Fibroblast of skin of right quadriceps (primary cell): Measurements from ENCODE around the gene ACAD9.
"Not testable (repeated sequence)": the region's sequence is repeated elsewhere in the genome, so short reads cannot be mapped to it uniquely, and the experiment has no call there.

Experiments
- DNase-seq: peaks from one replicate; pipeline ENCODE4 v3.0.0-alpha.2; 2013

The ACAD9 gene

GRCh38 chr3:128863560-128863959, 15.9 kb upstream of the ACAD9 start:
- no peak for DNase-seq

DNA sequence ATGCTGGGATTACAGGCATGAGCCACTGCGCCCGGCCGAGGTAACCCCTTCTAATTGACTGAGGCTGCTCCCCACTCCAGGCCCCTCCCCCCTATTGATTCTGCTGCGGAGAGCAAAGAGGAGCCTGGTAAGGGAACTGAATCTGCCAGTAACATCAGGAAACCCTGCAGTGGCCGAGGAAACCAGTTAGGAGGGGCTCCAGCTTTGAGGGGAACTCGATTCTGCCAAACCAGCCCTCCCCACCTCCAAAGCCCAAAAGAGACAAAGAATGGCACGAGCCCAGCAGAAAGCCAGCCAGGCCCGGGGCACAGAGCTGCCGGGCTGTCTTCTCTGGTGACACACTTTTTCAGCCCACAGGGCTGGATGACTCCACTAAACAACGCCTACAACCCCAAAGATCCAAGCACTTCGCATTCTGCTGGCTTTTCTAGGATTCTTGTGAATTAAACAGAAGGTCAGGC, 15.0 kb upstream of the ACAD9 start:
- DNase-seq = no peak

- peak; percentile 17 for DNase-seq
Measured at GRCh38 chr3:128864849-128865804, 14.3 kb upstream of the ACAD9 start.

GRCh38 chr3:128867200-128868125, 12.0 kb upstream of the ACAD9 start:
- no peak for DNase-seq

DNA sequence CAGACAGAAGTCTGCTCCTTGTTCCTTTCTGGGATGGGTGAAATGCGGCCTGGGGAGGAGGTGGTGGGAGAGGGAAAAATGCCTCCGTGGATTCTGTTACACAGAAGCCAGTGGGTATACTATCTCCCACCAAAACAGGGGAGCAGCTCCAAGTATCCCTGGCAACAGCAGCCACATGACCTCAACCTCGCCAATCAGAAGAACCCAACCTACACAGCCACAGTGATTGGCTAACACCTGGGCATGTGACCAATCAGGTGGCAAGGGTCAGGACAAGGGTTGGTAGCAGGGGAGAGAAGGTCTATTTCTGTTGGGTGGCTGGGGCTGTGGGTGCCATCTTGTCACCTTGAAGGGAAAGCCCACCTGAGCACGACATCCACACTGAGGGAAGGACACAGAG, 9.1 kb upstream of the ACAD9 start:
- no peak for DNase-seq

GRCh38 chr3:128872282-128872681, 7.1 kb upstream of the ACAD9 start:
- no peak for DNase-seq

DNA sequence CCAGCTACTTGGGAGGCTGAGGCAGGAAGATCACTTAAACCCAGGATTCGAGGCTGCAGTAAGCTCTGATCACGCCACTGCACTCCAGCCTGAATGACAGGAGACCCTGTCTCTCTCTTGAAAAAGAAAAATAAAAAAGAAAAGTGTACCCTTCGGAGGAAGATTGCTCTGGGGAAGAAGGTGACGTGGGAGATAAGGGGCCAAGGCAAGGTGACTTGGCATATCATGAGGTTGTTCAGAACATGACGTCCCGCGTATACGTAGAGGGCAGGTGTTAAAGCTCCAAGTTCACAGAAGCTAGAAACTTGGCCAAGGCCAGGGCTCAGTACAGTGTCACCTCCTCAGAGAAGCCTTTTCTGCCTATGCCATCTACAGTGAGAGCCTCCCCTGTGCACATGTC, 6.7 kb upstream of the ACAD9 start:
- no peak for DNase-seq

GRCh38 chr3:128873244-128874022, 6.0 kb upstream of the ACAD9 start:
- no peak for DNase-seq

DNA sequence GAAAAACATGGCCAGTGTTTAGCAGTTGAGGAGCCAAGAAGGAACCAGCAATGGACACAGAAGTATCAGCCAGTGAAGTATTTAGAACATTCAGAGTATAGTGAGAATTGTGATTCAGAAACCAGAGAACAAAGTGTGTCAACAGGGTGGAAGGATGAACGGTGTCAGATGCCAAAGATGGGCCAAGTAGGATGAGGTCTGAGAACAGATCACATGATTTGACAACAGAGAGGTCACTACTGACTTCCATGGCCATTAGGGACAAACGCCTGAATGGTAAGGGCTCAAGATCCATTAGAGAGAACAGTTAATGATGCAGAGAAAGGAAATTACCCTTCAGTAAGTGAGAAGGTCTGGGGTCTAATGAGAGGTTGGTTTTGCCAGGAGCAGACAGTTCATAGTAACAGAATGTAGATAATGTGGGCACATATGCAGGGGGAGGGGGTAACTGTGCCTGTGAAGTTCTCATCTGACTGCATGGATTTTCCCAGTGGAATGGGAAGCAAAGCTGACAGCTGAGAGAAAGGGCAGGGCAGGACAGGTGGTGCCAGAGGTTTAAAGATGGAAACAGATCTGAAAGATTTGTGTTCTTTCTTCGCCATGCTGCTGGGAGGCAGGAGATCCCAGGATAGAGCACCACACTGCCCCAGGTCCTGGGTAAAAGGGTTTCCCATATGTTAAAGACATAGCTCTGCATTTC, 4.8 kb upstream of the ACAD9 start:
- DNase-seq = no peak

DNA sequence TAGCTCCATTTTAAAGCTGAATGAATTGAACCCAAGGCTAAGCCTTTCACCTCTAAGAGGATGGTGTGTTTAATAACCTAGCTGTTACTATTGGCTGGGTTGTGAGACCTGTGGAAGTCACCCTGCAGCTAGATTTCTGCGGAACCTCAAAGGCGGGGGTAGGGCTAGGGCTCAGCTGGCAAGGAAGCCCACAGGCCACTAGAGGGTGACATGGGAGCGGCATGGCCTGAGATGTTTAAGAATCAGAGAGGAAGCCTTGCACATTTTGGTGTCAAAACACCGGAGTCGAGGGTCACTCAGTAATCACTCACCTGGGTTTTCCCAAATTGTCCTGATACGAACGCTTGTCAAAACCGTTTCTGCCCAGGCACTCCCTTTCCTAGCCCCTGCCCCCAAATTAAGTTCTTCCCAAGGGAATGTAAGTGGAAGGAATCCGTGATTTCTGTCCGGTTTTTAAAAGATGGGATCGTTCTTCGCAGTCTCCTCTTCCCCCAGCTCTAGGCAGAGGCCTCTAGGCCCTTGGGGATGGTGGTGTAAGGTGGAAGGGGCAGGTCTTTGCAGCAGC, 3.8 kb upstream of the ACAD9 start:
- peak; percentile 6 for DNase-seq

GRCh38 chr3:128878011-128878457, 1.4 kb upstream of the ACAD9 start:
- no peak for DNase-seq

DNA sequence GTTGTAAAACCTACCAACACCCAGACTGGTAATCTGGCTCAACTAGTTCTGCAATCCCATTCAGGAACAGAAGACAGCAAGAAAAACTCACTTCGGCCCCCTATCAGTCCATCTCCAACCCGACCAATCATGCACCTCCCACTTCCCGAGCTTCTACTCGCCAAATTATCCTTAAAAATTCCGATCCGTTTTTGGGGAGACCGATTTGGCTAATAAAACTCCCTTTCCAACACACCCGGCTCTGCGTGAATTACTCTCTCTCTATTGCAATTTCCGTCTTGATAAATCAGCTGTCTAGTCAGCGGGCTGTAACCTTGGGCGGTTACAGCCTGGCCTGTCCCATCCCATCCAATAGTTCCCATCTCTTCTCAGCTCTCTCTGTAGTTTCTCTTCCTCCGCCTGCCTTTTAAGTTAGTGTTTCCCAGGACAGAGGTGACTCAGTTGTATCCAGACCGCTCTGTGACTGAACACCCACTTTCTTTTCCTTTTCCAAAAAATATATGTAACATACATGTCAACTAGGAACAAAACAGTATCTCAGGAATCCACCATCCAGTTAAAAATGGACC, 780 bp upstream of the ACAD9 start:
- peak; percentile 64 for DNase-seq

- no peak for DNase-seq
Measured at GRCh38 chr3:128879991-128880390, 571 bp downstream of the ACAD9 start.

DNA sequence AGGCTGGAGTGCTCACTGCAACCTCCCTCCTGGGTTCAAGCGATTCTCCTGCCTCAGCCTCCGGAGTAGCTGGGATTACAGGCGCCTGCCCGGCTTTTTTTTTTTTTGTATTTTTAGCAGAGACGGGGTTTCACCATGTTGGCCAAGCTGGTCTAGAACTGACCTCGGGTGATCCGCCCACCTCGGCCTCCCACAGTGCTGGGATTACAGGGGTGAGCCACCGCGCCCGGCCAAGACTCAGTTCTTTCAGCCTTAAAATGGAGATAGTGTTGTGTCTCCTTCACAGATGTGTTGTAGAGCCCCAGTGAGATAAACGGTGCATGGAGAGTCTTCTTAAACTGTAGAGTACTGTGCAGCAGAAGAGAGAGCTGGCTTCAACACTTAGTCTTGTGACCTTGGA, 1.0 kb downstream of the ACAD9 start:
- DNase-seq = not testable (repeated sequence)

- no peak for DNase-seq
Measured at GRCh38 chr3:128881576-128881975, 2.2 kb downstream of the ACAD9 start.

DNA sequence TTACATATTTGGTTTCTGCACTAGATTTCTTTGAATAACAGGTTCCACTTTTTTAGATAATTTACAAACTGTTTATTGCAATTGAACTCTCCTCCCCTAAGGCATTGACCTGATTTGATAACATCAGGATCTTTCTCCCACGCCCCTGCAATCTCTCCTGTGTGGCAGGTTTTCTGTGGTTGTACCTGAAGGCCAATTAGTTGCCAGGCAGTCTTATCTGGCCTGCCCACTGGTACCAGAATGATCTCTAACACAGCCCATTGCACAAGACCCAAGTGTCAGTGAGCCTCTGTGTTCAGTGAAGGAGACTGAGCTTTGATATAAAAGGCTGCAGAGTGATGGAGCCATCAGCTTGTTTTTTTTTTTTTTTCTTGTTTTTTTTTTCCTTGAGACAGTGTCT, 3.3 kb downstream of the ACAD9 start:
- no peak for DNase-seq

DNA sequence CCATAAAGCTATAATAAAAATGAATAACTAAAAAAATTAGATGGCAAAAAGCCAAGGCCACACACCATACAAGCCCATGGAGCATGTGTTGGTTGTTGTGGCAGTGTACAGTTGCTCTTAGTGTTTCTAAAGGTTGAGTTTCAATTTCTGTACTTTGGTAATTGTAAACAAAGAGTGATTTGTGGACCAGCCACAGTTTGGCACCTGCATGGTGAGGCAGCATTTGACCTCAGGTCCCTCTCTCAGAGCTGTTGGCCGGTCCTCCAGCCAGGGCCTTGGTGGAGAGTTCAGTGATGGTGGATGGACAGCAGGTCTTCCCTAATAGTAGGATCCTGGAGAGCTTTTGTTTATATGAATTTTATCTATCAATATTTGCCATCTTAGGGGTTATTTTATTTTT, 5.6 kb downstream of the ACAD9 start:
- DNase-seq = no peak

GRCh38 chr3:128889139-128889894, 9.9 kb downstream of the ACAD9 start:
- DNase-seq = no peak

DNA sequence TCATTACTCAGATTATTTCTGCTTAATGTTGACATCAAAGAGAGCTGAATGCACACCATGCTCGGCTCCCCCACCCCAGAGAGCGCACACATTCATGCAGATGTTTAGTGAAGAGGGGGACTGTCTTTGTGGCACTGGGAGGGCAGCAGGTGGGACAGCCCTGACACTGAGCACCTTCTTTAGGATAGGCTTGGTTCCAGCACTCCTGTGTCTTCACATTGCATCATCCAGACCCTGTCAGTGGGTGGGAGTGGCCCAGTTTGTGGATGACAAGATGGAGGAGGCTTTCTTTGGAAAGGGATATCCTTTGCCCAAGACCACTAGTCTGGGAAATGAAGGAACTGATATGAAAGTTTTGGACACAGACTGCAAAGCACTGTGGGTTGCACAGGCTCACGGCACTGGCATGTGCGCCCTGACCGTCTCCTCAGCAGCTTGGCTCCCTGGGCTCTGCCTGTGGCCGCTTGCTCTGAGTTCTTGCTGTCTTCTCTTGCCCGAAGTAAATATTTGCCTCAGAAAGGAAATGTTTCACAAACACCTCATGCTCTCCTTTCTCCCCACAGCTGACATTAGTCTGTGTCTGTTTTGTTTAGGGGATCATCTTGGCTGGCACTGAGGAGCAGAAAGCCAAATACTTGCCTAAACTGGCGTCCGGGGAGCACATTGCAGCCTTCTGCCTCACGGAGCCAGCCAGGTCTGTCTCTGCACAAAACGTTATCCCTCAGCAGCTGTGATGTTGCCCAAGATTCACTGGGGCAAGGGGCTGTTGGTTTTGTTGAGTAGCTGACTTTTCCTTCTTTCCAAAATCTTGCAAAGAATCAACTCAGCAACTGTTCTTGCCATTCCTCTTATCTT, 16.6 kb downstream of the ACAD9 start:
- no peak for DNase-seq

DNA sequence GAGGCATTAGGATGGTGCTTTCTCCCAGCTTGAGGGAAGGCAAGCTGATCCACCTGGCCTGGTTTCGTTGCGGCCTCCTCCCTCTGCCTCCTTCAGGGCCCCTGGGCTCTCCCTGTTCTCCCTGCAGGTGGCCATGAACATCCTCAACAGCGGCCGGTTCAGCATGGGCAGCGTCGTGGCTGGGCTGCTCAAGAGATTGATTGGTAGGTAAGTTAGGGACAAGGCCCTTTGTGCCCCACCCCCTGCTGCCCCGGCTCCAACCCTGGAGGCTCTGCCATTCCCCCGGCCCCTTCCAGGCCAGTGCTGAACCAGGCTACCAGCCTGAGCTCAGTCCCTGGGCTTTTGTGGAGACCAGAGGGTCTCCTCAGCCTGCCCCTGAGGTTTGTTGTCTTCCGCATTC, 23.0 kb downstream of the ACAD9 start:
- DNase-seq = no peak
